ENCODE data around the gene DNAJC5.
"Not testable (repeated sequence)": the region's sequence is repeated elsewhere in the genome, so short reads cannot be mapped to it uniquely, and the experiment has no call there.

The DNAJC5 gene

DNA sequence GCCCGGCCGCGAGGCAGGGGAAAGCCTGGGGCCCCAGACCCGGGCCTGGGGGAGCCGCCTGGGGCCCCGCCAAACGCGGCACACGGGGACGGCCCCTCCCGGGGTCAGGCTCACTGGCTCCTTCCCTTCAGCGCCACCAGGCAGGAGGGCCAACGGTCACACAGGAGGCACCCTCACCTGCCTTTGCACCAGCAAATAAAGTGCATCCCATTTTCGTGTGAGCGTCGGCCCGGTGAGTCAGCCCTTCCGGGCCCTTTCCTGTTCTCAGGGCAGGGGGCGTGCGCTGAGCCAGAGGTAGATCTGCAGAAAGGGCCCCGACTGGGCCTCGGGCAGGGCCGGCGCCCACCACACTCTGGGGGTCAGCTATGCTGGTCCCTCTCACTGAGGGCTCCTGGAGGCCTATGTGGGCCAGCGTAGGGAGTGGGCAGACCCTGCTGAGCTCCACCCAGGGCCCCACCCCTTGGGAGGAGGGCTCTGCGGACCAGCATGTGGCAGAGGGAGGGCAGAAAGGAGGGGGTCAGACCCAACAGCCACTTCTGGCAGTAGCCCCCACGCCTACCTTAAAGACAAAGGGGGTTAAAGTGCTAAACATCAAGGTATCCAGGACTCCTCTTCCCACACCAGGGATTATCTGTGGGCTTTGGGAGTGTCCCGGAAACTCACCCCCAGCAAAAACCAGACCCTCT is 62.2 kb downstream of the DNAJC5 start:
- Histone ChIP-seq H3K27me3 (no peaks in the 10 kb centered on the region), H3K9ac (peak overlapping the region; percentile 75), H3K36me3 (peaks cover 37% of the 10 kb centered on the region), H3K27ac (peak overlapping the region; percentile 71), H3K9me3 (no peaks in the 10 kb centered on the region), H3K4me2 (peak overlapping the region; percentile 98), H3K4me1 (peaks cover 58% of the 10 kb centered on the region), H4K20me1 (peaks cover 50% of the 10 kb centered on the region), H3K4me3 (peak overlapping the region; percentile 94)
- TF ChIP-seq Cebpa-rat (IDR thresholded peaks at IDR 0.05): no peak

DNA sequence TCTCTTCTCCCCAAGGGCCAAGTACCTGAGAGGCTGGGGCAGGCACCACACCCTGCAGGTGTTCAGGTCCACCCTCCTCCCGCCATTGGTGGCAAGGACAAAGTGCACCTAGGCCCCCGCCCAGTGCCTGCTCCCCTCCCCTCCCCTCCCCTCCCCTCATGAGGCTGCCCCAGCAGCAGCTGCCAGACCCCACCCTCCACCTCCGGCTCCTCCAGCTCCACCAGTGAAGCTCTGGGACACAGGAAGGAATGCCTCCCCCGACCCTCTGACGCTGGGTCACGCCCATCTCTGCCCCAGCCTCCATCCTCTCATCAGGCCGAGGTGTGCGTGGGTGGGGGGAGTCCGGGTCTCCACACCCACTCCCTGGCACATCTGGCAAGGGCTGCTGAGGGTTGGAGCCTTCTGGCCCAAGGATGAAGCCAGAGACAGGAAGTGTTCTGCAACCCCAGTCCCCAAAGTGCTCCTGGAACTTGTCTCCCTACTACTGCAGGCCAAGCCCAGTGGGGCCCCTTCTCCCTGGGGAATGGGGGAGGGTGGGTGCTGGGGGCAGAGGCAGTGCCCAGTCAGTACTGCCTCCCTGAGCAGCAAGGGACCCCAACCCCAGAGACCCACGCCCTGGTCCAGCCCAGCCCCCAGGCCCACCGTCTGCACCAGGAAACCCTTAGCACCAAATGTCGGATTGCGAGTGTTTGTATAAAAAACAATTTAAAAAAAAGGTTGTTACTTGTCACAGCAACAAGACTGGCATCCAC is 62.9 kb downstream of the DNAJC5 start:
- H3K9me3 ChIP-seq: no peaks in the 10 kb centered on the region
- no peak for TF ChIP-seq Cebpa-rat (IDR thresholded peaks at IDR 0.05)
- peaks cover 51% of the 10 kb centered on the region for H3K4me1 ChIP-seq
- H3K36me3 ChIP-seq: peaks cover 45% of the 10 kb centered on the region
- peak overlapping the region; percentile 94; the same call in 1 of the 2 replicates for H3K4me3 ChIP-seq
- peak overlapping the region; percentile 98 for H3K4me2 ChIP-seq
- H3K27ac ChIP-seq: no peak overlapping the region
- no peaks in the 10 kb centered on the region for H3K27me3 ChIP-seq
- peak overlapping the region; percentile 75; the same call in 1 of the 2 replicates for H3K9ac ChIP-seq
- H4K20me1 ChIP-seq: peaks cover 43% of the 10 kb centered on the region

DNA sequence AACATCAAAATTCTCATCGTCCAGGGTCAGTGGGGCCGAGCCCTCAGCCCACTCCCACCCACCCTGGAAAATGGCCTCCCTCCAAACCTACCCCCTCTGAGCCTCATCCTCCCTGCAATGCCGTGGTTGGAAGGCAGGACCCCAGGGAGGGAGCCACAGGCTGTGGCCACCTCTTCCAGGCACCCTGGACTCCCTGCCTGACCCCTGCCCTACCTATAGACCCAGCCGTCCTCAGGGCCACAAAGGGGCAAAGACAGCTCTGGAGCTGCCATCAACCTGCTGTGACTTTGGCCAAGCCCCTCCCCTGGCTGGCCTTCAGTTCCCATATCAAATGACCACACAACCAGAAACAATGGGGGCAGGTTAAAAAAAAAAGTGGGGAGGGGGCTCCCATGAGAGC is 63.5 kb downstream of the DNAJC5 start:
- no peak for TF ChIP-seq Cebpa-rat (IDR thresholded peaks at IDR 0.05)
- Histone ChIP-seq H3K27me3 (no peaks in the 10 kb centered on the region), H3K27ac (no peak overlapping the region), H3K36me3 (peaks cover 51% of the 10 kb centered on the region), H3K4me2 (peak overlapping the region; percentile 98; the same call in 1 of the 2 replicates), H3K4me1 (peaks cover 45% of the 10 kb centered on the region), H3K9ac (no peak overlapping the region), H4K20me1 (peaks cover 37% of the 10 kb centered on the region), H3K4me3 (no peak overlapping the region), H3K9me3 (no peaks in the 10 kb centered on the region)

DNA sequence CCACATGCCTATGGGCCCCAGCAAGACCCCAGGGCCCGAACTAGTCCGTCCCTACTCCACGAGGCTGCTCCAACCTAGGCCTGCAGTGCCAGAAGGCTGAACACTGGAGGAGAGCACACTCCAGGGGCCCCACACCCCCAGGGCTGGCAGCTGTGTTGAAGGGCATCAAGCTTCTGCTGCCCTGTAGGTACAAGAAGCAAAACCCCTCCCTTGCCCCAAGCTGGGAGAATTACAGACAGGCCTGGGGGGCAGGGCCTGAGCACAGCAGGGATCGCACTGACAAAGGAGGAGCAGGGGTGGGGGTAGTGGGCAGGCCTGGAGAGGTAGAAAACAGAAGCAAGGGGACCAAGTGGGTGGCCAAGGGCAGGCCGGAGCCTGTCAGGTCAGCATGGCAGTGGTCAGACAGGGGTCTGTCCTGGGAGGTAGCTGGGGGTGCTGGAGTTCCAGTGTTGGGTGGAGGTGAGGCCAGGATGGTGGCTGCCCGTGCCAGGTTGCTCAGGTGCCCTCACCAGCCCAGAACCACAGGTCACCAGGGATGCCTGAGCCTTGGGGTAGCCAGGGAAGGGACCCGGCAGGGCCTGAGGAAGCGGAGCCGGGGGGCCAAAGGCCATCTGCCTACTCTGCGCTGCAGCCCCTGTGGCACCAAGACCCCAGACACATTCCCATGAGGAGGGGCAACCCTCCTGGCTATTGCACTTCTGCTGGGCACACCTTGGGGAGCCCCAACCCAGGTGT is 64.2 kb downstream of the DNAJC5 start:
- no peak overlapping the region for H3K27ac ChIP-seq
- no peaks in the 10 kb centered on the region for H3K27me3 ChIP-seq
- H3K9me3 ChIP-seq: peaks cover 4% of the 10 kb centered on the region; the same call in 1 of the 2 replicates
- peaks cover 38% of the 10 kb centered on the region for H3K4me1 ChIP-seq
- peaks cover 57% of the 10 kb centered on the region for H3K36me3 ChIP-seq
- H4K20me1 ChIP-seq: peaks cover 30% of the 10 kb centered on the region
- no peak for TF ChIP-seq Cebpa-rat (IDR thresholded peaks at IDR 0.05)
- H3K9ac ChIP-seq: no peak overlapping the region
- 0 out of 2 replicates have a peak overlapping the region, but pooled peaks have one; percentile 7 for H3K4me2 ChIP-seq
- H3K4me3 ChIP-seq: no peak overlapping the region

DNA sequence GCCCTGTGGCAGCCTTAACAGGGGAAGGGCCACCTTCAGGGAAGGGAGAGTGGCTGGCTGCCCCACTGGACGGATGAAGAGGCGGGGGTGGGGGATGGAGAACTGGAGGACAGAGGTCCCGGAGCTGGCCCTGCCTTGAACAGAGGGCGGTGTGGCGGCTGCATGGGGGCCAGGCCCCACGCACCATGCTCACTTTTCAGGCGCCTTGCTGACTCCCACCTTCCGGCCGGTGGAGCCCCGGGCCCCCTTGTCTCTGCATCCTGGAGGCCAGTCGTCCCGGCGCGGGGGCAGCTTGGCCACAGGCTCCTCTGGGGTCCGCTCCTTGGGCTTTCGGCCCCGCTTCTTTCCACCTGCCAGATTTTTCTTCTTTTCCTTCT is 64.8 kb downstream of the DNAJC5 start:
- Histone ChIP-seq H3K27ac (no peak overlapping the region), H3K9me3 (peaks cover 10% of the 10 kb centered on the region; the same call in 1 of the 2 replicates), H3K4me3 (no peak overlapping the region), H3K4me2 (no peak overlapping the region), H4K20me1 (peaks cover 25% of the 10 kb centered on the region), H3K36me3 (peaks cover 63% of the 10 kb centered on the region), H3K9ac (no peak overlapping the region), H3K27me3 (no peaks in the 10 kb centered on the region), H3K4me1 (peaks cover 32% of the 10 kb centered on the region)
- no peak for TF ChIP-seq Cebpa-rat (IDR thresholded peaks at IDR 0.05)

DNA sequence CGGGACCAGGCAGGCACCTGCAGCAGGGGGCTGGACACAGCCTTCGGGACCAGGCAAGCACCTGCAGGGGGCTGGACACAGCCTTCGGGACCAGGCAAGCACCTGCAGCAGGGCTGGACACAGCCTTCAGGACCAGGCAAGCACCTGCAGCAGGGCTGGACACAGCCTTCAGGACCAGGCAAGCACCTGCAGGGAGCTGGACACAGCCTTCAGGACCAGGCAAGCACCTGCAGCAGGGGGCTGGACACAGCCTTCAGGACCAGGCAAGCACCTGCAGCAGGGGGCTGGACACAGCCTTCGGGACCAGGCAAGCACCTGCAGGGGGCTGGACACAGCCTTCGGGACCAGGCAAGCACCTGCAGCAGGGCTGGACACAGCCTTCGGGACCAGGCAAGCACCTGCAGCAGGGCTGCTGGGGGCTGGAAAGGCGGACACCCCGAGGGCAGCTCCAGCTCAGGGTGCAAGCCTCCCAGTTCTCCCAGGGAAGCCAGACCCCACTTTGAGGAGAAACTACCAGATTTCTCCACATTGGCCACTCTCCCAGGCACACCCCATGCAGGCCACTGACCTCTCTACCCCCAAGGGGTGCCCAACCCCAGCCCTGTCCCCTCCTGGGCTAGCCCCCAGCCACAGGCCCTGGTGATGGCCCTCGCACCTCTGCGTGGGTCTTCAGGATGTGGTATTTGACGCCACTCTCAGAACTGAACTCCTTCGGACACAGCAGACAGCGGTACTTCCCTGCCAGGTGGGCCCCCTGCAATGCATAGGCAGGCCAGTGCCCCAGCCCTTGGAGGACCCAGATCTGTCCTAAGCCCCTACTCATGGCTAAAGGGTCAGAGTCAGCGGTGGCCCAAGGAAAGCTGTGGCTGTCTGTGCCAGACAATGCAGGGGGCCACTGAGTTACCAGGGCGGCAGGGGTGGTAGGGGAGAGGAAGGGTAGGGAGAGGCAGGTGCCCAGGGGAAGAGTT is 66.0 kb downstream of the DNAJC5 start:
- peaks cover 65% of the 10 kb centered on the region for H3K36me3 ChIP-seq
- H3K4me3 ChIP-seq, H3K27me3 ChIP-seq, H3K27ac ChIP-seq, H3K9ac ChIP-seq, H3K4me2 ChIP-seq: not testable (repeated sequence)
- peaks cover 13% of the 10 kb centered on the region for H3K9me3 ChIP-seq
- H3K4me1 ChIP-seq: peaks cover 24% of the 10 kb centered on the region
- peaks cover 12% of the 10 kb centered on the region for H4K20me1 ChIP-seq

DNA sequence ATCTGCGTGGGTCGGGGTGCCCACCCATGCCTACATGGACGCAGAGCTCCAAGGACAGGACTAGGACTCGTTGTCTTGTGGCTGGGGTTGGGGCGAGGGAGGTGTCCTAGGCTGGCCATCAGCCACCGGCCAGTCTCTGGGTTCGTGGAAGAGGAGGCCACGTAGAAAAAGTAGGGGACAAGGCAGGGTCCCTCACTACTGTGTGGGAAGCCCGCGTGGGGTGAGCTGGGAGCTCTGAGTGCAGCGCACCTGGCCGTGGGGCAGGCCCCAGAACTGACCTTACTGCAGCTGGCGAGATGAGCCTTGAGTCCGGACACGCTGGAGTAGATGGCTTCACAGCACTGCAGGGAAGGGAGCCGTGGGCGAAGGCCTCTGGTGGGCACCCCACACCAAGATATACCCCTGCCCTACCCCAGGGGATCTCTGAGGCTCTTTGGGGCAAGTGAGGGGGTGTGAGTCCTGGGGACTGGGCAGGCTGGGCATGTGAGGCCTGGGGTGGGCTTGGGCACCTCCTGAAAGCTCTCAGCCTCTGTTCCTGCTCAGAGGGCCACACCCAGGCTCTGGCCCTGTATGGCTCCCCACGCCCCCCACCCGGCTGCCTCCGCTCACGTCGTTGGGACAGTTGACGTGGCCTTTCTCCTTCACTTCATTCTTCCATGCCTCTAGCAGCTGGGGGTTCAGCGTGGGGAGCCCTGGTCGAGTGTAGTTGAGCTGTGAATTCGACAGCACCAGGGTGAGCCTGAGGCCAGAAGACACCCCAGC is 66.9 kb downstream of the DNAJC5 start:
- H4K20me1 ChIP-seq: peaks cover 12% of the 10 kb centered on the region
- peaks cover 74% of the 10 kb centered on the region for H3K36me3 ChIP-seq
- H3K27me3 ChIP-seq: no peaks in the 10 kb centered on the region
- peaks cover 22% of the 10 kb centered on the region for H3K9me3 ChIP-seq
- peaks cover 22% of the 10 kb centered on the region for H3K4me1 ChIP-seq
- no peak overlapping the region for H3K4me2 ChIP-seq
- TF ChIP-seq Cebpa-rat (IDR thresholded peaks at IDR 0.05): no peak
- H3K9ac ChIP-seq: no peak overlapping the region
- no peak overlapping the region for H3K27ac ChIP-seq
- no peak overlapping the region for H3K4me3 ChIP-seq

DNA sequence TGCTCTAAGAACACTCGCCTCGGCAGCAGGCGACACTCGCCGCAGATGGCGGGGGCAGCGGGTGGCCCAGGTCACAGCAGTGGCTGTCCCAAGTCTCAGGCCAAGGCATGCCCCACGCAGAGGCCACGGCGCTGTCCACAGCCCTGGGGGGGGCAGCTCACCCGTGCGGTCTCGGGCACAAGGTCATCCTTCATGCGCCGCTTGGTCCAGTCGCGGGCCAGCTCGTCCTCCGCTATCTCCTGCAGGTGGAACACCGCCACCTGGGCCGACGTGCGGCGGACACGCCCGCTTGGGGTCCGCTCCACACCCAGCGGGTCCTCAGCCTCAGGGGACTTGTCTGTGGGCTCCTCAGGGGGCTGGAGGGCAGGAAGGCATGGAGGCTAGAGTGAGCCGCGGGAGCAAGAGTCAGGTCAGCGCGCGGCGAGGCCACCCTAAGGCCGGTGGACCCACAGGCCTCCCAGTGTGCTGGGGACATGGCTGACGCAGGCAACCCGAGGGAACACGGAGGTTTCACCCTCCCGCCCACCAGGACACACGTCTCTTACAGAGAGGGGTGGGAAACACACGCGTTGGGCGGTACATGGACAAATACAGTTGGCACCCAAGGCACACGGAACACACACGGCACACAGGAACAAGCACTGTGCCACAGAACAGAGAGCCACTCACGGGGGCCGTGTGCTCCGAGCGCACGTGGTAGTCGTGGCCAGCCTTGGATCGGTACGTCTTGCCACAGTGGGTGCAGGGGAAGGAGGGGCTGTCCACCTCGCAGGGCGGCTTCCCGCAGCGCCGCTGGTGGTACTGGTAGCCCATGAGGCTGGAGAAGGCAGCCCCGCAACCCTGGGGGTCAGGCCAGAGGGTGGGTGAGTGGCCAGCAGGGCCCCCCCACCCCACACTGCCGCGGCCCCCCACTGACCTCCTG is 67.8 kb downstream of the DNAJC5 start:
- no peak overlapping the region for H3K27ac ChIP-seq
- no peak overlapping the region for H3K9ac ChIP-seq
- no peak overlapping the region for H3K4me2 ChIP-seq
- H3K4me3 ChIP-seq: no peak overlapping the region
- H3K4me1 ChIP-seq: peaks cover 15% of the 10 kb centered on the region
- no peak for TF ChIP-seq Cebpa-rat (IDR thresholded peaks at IDR 0.05)
- H3K27me3 ChIP-seq: no peaks in the 10 kb centered on the region
- H3K9me3 ChIP-seq: peaks cover 30% of the 10 kb centered on the region
- H4K20me1 ChIP-seq: peaks cover 12% of the 10 kb centered on the region
- H3K36me3 ChIP-seq: peaks cover 83% of the 10 kb centered on the region
